GM18907 (cell line): Measurements from ENCODE around the gene SLIT1.
"Not testable (repeated sequence)": the region's sequence is repeated elsewhere in the genome, so short reads cannot be mapped to it uniquely, and the experiment has no call there.

ENCODE experiments used
- ATAC-seq: cut with Tn5 transposase; IDR thresholded peaks from one replicate; pipeline ENCODE4 v1.9.1; 2021; ENCODE audit warnings: mild to moderate bottlenecking, moderate library complexity; ENCODE audit not compliant: unreplicated experiment

SLIT1 gene

DNA sequence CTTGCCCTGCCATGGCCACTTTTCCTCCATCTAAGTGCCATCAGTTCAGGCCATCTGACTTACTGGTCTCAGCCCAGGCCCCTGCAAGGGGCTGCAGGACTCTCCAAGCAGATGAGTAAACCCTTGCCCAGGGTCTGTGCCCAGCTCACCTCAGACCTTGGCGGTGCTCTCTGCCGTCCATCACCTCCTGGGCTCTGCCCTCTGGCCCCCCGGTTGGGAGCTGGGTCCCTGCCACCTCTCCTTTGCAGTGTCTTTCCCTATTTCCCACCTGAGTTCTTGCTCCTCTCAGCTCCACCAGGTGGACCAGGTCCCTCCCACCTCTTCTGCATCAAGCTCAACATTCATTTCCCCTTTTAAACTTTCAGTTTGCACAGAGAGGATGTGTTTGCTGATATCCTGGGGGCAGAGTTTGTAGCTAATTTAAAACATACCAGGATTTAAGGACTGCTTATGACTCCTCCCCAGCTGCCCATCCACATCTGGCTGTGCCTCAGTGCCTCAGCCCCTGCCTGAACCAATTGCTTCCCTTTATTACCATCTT lies 135.5 kb downstream of the SLIT1 start:
- ATAC-seq, result no peak

DNA sequence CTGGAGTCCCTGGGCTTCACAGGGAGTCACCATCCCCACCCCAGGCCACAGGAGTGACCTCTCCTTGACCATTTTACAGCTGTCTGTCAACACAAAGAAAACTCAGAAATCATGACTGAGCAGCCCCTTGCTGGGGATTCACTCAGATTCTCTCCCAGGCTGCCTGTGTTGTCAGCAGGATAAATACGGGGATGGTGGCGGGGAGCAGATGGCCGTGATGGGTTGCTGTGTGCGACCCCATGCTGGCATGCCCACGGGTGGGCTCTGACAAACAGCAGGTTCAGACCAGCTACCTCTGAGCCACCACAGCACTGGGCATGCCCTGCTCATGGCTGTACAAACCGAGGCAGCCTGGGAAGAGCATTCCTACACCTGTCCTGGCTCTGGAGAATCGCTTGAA lies 136.1 kb downstream of the SLIT1 start:
- ATAC-seq, result no peak

DNA sequence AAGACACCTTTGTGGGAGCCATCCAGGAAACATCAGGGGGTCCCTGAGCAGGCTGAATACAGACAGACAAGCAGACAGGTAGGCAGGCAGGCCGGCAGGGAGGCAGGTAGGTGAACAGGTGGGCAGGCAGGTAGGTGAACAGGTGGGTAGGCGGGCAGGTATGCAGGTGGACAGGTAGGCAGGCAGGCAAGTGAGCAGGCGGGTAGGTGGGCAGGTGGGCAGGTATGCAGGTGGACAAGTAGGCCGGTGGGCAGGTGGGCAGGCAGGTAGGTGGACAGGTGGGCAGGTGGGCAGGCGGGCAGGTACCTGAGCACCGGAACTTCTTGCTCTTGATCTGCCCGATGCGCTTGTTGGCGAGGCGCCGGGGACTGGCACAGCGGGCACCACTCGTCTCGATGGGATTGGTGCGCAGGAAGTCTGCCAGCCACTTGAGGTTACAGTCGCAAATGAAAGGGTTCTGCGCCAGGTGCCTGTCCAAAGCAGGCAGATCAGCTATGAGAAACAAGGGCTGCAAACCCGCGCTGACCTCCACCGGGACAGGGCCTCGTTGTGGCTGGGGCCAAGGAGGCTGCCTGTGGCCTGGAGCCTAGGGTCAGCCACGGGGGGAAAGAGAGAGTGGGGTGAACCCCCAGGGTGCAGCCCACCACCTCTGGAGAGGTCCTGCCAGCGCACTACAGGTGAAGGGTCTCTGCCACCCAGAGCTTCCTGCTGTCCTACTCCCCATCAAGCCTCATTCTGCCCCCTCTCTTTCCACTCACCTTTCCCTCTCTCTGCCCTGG lies 136.9 kb downstream of the SLIT1 start:
- ATAC-seq, result no peak

DNA sequence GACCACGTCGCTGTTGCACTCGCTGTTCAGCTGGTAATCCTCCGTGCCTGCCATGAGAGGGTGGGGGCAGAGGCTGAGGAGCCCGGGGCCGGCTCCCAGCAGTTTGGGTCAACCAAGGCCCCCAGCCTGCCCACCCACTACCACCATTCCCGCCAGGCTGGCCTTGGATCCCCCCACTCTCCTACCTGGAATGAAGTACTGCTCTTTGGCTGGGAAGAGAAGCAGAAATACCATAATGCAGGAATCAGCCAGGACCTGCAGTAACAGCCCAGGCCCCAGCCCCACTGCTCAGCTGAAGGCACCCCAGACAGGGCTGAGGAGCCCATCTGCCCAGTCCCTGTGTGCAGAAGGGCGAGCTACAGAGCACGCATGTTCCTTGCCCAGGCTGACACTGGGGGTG lies 138.0 kb downstream of the SLIT1 start:
- ATAC-seq, result no peak

DNA sequence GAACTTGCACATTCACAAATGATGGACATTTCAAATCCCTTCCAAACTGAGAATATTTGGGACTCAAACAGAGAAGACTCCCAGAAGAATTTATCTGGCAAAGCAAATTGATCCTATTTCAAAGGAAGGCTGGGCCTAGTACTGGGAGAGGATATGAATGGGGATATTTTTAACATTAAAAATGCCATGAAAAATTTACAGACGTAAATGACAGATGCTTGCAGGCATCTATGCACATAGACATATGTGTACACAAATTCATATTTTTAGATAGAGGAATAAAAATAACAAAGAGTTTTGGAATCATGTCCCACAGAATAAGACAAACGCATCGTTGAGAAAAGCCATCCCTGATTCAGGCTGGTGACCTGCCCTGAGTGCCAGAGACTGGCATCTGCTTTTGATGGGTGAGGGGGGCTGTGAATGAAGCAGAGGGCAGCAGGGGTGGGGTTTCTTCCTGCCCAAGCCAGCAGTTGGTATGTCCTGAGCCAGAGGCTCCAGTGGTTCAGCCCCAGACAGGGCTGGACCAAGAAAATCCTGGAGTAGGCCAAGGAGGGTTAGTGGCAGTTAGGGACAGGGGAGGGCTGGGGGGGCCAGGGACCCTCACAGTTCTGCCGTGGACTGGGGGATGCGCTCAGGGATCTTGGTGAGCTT lies 138.5 kb downstream of the SLIT1 start:
- no peak for ATAC-seq

DNA sequence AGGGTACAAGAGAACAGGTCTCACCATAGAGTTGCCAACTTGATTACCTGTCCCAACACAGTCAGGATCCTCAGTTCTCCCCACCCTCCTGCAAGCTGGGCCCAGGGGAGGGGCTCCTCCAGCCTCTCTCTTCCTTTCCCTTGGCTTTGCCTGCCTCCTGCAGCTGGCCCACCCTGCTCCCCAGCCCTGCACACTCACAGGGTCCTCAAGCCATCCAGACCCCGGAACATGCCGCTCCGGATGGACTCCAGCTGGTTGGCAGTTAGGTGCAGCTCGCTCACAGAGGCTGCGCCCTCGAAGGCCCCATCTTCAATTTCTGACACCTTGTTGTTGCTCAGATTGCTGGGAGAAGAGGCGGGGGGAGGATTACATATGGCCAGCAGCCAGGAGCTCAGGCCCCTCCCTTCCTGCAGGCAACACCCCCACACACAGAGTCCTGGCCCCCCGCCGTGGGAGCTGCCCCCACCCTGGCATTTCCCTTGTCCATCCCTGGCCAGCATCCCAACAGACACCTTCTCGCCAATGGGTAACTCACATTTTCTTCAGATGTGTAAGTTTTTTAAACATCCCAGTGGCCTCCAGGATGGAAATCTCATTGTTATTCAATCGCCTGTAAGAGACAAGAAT lies 139.2 kb downstream of the SLIT1 start:
- ATAC-seq, result no peak

DNA sequence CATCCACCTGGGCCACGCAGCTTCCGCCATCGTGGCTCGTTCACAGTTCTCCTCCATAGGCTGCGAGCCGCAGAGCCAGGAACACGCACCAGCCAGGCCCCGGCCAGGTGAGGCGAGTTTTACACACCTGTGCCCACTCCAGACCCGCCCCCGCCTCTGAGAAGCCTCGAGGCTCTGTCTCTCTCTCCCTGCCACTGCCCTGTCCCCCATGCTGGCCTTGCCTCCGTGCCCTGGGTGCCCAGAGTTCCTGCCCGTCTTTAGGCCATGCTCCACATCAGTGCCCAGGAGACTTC lies 142.2 kb downstream of the SLIT1 start:
- no peak for ATAC-seq

DNA sequence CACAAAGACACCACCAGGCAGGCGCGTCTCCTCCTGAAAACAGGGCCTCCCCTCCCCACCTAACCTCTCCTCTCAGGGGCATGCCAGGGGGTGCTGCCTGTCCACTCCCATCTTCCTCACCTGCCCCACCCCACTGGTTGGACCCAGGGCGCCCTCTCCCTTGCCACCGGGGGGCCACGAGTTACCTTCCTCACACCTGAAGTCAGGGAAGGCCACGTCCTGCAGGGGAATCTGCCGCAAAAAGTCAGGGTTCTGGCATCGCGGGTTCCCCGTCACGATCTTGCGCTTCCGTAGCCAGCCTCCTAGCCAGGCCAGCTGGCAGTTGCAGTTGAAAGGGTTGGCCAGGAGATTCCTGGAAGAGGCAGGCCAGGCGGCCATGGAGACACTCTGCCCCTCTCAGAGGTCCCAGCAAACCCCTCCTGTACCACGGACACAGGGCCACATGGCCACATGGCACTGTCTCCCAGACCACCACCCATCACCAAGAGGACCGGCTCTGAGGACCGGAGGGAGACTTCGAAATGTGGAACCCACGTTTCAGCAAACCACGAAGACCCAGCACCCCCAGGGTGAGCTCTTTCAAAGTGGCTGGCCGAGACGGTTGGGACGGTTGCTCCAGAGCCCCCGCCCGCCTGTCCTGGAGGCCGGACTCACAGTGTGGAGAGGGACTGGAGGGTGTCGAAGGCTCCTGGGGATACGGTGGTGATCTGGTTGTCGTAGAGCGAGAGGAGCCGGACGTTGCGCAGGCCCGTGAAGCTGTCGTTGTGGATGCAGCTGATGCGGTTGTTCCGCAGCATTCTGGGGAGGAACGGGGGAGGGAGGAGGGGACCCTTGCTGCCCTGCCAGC lies 142.8 kb downstream of the SLIT1 start:
- ATAC-seq, result no peak

DNA sequence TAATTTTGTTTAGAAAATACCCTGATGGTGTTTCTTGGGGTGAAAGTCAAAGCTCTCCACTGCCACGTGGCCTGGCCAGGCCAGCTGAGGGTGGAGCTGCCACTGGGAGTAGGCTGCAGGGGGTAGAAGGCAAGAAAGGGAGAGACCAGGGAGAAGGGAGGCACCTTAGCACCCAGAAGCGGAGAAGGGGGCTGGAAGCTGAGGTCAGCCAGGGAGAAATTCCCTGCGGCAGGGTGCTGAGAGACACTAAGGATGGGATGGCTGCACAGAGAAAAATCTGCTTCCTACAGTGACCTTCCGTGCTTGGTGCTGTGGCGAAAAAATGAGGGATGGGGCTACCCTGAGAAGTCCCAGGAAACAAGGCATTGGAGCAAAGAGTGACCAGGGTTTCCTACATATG lies 143.7 kb downstream of the SLIT1 start:
- ATAC-seq, result no peak

DNA sequence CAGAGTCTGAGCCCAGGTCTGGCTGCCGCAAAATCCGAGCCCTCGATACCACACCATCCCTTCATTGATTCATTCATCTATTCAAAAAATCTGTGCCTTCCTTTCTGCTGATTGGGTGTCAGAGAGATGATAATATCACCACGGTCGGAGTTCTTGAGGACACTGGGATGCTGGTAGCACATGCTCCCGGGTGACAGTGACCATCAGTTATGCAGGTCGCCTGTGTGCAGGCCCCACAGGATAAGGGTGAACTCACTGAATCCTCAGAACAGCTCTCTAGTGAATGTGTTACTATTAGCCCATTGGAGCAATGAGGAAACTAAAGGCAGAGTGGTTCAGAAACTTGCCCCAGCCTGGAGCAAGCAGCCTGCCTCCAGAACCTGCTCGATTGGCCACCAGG lies 145.1 kb downstream of the SLIT1 start:
- ATAC-seq, result no peak

DNA sequence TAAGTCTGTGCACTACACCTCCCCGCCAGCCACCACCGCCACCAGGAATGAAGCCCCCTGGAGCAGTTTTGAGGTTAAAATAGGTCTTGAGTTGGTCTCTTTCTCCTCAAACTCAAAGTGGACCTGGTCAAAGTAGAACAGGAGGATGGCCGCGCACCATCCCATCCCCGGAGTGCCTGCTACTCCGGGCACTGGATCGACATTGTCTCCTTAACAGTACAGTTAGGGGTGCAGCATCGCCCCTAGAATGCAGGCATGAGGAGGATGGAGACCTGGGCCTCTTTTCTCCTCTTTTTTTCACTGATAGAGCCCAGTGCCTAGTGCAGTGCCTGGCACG lies 145.5 kb downstream of the SLIT1 start:
- no peak for ATAC-seq

DNA sequence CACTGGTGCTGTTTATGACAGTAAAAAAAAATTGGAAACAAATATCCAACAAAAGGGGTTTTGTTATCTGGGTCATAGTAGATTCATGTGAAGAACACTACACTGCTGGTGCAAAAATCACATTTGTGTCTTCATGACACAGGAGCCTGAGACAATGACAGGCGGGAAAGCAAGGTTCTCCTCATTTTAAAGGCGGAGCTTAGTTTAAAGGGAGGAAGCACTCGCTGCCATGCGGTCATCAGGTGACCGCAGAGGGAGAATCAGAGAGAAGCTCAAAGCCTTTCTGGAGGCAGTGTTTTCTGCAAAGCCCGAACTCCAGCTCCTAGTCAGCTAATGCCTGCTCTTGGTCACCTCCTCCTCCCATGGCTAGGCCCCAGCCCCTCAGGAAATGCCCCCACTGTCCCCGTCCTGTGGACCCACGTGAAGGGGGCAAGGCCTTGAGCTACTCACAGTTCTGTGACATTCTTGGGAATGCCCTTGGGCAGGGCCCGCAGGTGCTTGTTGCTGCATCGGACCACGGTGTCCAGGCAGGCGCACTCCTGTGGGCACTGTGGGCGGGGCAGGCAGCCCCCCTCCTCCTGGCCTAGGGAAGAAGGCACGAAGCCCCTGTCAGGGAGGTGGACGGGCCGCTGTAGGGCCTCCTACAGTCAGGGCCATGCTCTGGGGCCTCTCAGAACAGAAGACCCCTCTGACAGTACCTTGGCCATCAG lies 146.1 kb downstream of the SLIT1 start:
- ATAC-seq, result no peak

DNA sequence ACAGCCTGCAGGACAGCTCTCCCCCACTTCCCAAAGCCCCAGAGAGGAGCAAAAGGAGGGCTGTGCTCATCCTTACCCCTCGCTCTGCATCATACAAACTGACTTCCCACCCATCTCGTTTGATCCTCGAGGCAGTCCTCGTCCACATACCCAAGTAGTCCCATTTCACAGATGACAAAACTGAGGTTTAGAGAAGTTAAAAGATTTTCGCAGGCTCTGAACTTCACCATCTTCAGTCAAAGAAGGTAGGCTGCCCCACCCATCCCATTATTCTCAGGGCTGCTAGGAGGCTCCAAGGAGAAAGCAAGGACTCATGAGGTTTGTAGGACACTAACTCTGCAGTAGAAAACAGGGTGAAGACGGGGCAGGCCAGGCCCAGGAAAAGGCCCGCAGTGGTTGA lies 147.1 kb downstream of the SLIT1 start:
- no peak for ATAC-seq

DNA sequence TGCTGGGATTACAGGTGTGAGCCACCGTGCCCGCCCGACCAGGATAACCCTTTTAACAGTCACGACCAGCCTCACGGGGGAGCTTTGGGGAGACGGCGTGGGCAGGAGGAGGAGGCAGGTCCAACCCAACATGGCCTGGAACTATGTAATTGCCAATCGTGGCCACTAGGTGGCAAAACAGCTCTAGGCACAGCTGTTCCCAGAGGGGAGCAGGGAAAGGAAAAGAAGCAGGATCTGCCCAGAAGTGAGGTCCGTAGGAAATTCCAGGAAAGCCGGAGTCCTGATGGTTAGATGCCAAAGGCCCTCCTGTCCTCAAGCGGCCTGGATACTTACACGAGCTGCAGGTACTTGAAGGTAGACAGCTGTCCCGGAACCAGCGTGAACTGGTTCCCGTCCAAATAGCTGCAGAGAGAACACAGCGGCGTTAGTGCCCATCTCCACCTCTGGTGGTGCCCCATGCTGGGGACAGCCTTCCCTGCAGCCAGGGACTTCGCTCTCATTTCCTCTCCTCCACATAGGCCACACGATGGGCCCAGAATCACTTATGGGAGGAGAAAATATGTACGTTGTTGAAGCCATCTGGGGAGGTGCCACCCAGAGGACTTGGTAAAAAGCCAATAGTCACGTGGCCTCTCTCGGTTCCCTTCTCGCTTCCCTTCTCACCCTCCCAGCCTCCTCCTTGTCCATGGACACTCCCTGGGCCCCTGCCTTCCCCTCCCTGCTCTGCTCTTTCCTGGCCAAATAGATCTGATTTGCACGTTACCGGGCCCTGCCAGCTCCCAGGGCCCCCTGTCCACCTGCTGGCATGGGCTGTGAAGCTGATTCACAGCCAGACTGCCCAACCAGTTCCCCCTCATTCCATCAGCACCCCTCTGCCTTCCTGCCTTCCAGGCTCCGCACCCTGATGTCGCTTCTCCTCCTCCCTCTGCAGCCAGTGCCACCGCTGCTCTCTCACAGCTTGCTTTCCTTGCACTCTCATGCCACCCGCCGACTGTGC lies 148.1 kb downstream of the SLIT1 start:
- peak; percentile 73 for ATAC-seq

DNA sequence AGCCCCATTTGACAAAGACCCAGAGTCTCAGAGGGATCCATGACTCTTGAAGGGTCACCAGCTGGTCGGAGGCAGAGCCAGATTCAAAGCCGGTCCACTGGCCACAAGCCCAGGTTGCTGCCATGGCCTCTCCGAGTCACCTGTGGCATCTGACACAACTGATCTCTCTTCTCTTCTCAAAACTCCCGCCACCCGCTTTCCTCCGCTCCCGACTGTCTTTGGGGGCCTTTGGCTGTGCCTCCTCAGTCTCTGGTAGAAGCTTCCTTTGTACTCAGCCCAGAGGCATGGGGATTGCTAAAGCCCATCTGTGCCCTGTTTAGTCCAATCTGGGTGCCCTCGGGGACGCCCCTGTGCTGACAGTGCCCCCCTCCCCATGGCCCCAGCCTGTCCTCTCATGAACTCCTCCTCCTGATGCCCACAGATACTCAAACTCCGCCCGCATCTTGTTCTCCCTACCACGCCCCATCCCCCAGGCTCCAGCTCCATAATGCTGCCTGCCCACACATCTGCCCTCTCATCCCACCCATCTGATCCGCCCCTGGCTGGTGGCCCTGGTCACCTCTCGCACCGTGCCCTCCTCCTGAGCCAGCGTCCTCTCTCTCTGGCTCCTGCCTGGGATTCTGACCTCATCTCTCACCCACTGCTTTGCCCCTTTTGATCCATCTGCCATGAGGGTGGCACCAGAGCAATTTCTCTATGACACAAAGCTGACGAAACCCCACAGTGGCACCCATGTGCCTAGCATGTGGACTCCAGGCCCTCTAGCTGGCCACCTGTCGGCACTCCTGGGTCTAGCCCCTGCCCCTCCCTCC lies 150.6 kb downstream of the SLIT1 start:
- no peak for ATAC-seq

DNA sequence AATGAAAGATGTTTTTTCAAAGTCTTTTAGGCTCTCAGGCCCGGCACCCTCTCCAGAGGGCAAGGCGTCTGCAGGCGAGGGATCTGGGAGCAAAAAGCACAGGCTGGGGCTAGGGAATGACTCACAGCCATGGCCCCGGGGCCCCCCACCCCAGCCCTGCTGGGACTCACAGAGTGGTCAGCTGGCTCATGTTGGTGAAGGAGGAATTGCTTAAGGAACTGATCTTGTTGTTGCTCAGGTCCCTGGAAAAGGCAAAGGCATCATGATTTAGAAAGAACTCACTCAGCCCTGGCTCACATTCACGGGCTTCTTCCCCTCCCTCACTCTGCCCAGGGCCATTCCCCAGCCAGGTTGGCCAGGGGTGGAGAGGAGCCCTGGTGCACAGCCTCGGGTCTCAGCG lies 151.5 kb downstream of the SLIT1 start:
- no peak for ATAC-seq

DNA sequence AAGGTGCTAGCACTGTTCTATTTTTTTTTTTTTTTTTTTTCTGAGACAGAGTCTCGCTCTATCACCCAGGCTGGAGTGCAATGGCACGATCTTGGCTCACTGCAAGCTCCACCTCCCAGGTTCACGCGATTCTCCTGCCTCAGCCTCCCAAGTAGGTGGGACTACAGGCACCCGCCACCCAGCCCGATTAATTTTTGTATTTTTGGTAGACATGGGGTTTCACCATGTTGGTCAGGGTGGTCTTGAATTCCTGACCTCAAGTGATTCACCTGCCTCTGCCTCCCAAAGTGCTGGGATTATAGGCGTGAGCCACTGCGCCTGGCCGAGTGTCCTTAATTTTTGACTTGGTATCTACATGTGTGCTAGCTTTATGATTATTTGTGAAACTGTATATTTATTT lies 151.9 kb downstream of the SLIT1 start:
- not testable (repeated sequence) for ATAC-seq

DNA sequence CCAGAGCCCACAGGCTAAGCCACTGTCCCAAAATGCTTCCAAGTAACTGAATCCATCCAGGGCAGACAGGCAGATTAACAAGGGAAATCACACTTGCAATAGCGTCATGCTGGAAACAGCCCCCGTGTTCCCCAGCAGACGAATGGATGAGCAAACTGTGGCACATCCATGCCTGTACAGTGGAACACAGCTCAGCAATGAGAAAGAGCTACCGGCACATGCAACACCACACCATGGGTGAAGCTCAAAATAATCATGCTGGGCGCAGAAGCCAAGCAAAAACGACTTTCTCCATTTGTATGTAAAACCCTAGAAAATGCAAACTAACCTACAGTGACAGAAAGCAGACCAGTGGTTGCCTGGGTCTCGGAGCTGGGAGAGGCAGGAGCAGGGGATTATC lies 153.1 kb downstream of the SLIT1 start:
- no peak for ATAC-seq

DNA sequence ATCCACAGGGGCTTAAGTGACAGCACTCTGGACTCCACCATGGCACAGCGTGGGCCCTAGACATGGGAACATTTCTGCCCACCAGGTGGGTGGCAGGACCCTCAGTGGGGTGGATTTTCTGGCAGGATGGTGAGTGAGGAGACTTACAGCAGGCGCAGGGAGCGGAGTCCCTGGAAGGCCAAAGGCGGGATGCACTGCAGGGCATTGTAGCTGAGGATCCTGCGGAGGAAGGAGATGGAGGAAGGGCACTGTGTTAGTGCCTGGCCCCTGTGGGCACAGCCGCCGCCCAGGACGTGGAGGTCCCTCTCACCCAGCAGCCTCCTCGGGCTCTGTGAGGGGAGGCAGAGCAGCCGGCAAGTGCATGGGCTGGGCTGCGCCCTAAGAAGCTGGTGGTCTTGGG lies 154.3 kb downstream of the SLIT1 start:
- no peak for ATAC-seq
